A172 (cell line): ENCODE measurements around the gene CDCA7. TPM values are rescaled to one million over a fixed set of nuclear protein-coding genes. Genes with fewer than 3 reads are reported as not detected.
"Not testable (repeated sequence)": the region's sequence is repeated elsewhere in the genome, so short reads cannot be mapped to it uniquely, and the experiment has no call there.

Source experiments
- DNase-seq: peaks from one replicate; pipeline ENCODE4 v3.0.0-alpha.2; 2015; ENCODE audit warnings: low spot score
- total RNA-seq: library from RNA; depleted of rRNA; stranded (reverse); fragments of >200 nt; shearing (Covaris generic); gene quantifications from 2 replicates; pipeline ENCODE4 v1.2.3, GENCODE V29; 2014

The CDCA7 gene
- total RNA-seq, 1 experiment from 2014 or later = 11.4 TPM

DNA sequence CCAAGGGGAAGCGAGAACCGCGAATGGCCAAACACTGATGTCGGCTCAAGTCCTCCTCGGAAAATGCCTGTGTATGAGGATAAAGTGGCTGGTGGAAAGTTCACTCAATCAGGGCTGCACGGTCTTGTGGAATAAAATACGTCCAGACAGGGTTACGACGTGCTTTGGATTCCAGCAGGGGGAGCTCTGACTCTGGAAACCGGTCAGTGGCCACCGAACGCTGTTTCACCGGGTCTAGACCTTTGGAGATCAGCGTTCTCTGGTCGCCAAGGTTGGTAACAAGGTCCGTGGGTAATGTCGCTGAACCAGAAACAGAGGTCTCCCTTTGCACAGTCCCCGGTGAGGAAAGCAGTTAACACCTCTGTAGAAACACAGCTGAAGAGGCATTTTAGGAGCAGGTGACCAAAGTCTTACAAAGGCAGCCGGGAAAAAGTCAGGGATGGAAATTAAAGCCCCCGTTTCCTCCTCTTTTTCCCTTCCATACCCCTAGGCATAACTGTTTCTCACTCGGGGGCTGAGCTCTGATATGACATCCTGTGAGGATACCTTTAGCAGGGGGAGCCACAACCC lies 47.8 kb downstream of the CDCA7 start:
- DNase-seq = peak; percentile 75

DNA sequence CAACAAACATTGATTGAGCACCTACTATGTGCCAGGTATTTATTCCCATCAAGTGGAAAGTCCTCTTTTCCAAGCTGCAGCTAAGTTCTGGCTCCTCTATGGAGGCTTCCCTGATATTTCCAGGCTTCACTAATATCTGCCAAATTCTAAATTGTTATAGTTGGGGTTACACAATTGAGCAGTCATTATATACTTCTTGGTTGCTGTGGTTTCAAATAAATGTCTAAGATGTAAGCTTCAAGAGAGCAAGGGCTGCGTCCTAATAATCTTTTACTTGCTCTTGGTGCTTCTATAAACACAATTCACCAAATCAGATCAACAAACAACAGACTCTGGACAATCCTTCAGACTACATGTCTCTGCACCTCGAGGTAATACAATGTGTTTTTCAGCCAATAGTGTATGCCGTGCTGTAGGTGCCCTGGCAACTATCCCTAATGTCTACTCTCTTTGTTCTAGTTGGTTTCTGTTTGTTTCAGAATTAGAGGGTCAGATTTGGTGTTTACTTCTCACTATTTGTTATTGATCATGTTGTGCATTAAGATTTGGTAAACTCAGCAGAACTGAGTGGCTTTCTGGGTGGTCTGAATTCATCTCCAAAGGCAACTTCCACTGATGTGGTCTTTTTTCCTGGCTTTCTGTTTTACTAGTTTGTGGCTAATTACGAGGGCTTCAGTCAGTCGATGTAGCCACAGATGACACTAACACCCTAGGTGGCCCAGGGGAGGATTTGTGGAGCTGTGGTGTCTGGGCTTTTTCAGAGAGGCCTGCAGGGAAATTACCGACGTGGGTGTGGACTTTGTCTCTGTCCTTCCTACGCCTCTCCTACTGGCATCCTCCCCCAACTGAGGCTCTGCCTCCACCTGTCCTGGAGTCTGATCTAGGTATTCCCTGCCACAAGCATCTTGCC lies 50.4 kb downstream of the CDCA7 start:
- no peak for DNase-seq

DNA sequence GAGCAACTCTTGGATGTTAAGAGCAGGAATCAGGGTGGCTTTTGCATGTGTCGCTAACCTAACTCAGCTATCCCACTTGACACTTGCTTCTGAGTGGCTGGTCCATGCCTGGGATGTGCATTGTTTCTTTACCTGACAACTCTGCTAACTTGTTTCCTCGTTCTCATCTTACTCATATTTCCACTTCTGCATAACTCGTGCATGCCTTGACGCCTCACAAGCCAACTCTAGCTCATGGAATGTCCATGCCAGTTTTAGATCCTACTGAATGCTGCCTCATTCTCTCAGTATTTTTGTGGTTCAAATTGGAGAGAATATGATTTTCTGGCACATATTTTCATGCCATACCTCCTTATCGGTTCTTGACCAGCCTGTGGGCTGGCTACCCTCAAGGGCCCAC lies 52.5 kb downstream of the CDCA7 start:
- no peak for DNase-seq

DNA sequence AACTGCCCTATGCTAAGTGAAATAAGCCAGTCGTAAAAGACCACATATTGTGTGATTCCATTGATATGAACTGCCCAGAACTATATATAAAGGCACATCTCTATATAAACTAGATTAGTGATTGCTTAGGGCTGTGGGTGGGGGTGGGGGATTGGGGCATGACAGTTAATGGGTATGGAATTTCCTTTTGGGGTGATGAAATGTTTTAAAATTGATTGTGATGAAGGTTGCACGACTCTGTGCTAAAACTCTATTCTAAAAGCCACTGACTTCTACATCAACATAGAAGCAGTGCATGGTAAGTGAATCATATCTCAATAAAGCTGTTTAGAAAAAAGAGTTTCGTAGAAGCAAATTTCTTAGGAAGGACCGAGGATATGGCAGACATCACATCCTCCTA lies 53.0 kb downstream of the CDCA7 start:
- DNase-seq = no peak

DNA sequence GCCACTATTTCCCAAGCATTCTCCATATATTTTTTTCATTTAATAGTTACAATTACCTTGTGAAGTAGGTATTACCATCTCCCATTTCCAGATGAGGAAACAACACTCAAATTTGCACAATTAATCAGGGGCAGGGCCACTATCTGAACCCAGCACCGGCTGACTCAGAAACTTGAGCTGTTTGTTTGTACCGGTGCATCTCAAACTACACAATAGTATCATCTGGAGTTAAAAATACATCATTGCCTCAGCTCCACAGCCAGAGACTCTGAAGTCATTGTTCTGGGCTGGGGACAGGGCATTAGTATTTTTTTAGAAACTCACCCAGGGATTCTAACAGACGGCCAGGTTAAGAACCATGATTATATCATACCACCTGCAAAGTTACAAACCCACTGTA lies 55.9 kb downstream of the CDCA7 start:
- DNase-seq = no peak

DNA sequence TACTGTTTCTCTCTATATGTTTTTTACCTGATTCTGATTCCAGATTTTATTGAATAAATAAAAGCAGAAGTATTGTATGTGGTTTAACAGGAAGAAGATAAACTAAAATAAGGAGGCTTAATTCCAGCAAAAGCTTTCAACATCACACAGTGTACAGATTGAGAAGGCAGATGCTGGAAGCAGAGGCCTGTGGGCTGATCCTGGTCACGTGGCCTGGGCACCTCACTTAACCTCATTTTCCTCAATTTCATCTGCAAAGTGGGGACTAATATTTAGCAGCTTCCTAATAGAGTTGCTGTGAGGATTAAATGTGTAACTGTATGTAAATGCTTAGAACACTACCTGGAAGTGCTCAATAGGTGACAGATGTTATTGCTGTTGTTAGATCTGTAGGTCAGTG lies 58.0 kb downstream of the CDCA7 start:
- no peak for DNase-seq

DNA sequence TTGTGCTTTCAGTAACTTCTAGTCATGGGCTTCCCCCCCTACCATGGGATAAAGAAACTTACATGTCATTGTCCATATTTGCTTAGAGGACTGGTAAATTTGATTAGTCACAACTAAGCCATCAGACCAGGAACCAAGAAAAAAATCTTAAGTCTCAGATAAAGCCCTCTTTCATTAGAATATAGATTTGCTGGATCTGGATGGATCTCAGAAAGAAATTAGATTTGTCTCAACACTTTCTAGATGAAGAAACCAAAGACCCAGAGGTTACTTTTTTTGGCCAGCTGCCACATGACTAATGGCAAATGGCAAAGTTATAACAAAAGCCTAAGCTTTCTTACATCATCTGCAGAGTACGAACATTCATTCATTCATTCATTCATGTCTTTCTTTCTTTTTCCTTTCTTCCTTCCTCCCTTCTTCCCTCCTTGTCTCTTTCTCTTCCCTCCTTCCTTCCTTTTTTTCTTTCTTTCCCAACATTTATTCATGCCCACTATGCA lies 60.2 kb downstream of the CDCA7 start:
- DNase-seq = peak; percentile 69

DNA sequence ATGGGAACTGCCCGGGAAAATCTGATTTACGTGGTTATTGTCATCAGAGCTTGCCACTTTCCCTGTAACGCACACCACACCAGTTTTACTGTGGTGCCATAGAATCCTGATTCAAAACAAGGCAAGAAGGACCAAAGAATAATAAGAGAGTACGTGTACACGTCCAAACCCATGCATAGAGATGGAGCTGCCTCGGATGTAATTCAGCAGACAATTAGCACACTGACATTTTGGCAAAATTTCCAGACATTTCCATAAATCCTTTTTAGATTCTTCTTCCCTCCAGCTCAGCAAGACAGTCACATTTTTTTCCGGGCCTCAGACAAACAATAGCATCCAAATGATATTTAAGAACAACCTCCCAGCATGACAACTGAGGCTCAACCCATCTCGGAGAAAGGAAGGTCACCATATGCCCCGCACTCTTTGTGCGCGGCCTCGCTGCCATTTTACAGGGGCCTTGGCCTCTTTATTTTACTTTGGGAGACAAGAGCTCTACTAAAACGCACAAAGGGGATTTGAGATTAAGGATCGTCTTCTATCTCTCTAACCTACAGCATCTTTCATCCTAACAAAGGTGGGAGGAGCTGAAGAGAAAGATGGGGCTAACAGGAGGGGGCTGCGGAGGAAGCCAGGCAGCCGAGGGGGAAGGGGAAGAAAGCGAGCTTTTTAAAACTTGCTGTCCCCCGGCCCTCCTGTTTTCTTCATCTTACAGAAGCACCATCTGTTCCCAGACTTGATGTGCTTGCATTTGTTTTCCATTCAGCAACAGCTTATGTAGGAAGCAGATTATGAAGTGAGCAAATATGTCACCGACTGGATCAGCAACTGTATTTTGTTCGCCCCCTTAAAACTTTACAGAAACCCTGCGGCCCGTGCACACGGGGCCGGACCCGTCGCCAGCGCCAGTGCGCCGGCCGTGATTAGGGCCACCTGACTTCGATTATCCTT lies 61.0 kb downstream of the CDCA7 start:
- DNase-seq = no peak

DNA sequence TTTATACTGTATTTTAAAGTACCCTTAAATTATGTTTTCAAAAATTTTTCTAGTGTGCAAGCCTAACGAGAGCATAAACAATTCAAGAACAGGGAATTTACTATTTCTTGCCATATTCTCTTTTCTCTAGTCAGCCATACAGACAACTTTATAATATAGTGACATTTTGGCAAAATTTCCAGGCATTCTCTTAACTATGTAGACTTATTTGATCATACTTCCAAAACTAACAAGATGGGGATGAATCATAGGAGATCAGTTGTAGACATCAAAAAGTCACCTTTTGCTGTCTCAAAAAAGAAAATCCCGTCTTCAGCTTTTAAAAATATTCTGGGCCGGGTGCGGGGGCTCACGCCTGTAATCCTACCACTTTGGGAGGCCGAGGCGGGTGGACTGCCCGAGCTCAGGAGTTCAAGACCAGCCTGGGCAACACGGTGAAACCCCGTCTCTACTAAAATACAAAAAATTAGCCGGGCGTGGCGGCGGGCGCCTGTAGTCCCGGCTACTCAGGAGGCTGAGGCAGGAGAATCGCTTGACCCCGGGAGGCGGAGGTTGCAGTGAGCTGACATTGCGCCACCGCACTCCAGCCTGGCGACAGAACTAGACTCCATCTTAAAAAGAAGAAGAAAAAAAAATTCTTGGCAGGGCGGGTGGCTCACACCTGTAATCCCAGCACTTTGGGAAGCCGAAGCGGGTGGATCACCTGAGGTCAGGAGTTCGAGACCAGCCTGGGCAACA lies 61.9 kb downstream of the CDCA7 start:
- not testable (repeated sequence) for DNase-seq

DNA sequence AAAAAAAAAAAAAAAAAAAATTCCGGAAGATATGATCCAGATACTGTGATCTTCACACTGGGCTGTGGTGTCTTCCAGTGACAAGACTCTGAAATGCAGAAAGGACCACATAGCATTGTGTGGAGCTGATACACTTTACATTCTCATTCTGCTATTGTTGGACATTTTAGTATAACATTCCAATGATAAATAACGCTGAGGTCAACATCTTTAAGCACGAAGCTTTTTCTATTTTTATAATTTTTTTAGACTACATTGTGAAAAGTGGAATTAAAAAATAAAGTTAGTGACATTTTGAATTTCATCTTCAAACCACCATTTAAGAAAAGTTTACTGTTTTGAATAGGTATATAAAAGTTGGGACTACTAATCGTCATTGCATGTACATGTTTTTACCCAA lies 62.7 kb downstream of the CDCA7 start:
- no peak for DNase-seq

DNA sequence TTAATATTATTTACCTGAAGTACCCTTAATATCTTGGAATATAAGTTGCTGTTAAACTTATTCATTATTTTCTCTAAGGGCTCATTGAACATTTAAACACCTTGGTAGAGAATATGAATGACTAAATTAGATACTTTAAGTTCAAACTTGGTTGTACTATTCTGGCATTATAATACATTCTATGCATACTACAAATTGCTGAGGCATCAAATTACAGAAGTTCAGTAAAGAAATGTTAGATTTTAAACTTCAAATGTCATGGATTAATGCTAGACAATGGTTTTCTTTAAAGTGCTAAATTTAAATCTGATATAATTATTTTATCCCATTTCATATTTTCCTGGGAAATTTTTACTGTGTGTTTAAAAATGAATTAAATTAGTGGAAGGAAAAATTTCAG lies 63.1 kb downstream of the CDCA7 start:
- no peak for DNase-seq
